ENCODE data around the gene ZDHHC24.

GRCh38 chr11:66550887-66551286 is 5.0 kb upstream of the ZDHHC24 start:
- TF ChIP-seq CTCF (IDR thresholded peaks at IDR 0.05; ENCODE audit: low read length): no peak
- no peak for TF ChIP-seq EZH2 (optimal IDR thresholded peaks at IDR 0.05; ENCODE audit: low read depth, low read length)
- no peak for TF ChIP-seq EZH2phosphoT487 (IDR thresholded peaks at IDR 0.05; ENCODE audit: low read length)
